Measurements from ENCODE around the gene INHBB.

- TF ChIP-seq POLR2A (IDR thresholded peaks at IDR 0.05): no peak
- TF ChIP-seq CTCF (IDR thresholded peaks at IDR 0.05): no peak
Observed at GRCh38 chr2:120308038-120308910, 37.7 kb upstream of the INHBB start.
